ENCODE measurements around the gene TMEM191C.
"Not testable (repeated sequence)": the region's sequence is repeated elsewhere in the genome, so short reads cannot be mapped to it uniquely, and the experiment has no call there.

Gene TMEM191C

GRCh38 chr22:21467337-21468193, at the start of gene TMEM191C:
TMEM191C (plus strand) TSS chr22:21467387; CDS start chr22:21467460, 73 bp downstream.
- DNase-seq: not testable (repeated sequence)

- not testable (repeated sequence) for DNase-seq
Observed at GRCh38 chr22:21417853-21418252, 49.3 kb upstream of the TMEM191C start.

DNA sequence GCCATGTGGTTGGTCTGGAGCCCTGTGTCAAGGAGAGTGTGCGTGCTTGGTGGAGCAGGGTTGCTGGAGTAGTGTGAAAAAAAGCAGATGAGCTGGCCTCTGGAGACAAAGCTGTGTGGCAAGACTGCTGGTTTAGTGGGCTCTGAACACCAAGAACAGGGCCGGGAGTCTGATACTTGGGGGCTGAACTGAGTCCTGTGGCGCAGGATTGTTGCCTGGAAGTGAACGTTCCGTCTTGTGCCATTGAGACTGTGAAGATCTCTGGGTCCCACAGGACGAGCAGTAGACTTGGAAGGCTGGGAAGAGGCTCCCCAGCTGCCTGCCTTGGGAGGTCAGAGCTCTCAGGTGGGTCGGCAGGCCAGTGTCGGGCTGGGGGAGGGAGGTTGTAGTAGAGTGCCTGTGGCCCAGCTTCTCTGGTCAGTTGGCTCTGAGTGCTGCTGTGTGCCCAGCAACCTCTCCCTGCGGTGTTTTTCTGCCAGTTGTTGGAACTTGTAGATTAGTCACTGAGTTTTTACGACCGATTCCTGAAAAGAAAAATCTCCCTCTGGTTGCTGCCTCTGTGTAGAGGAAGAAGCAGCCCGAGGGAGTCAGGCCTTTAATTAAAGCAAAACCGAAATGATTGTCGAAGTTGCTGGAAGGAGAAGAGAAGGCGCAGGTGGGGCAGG, 48.1 kb upstream of the TMEM191C start:
- not testable (repeated sequence) for DNase-seq

DNA sequence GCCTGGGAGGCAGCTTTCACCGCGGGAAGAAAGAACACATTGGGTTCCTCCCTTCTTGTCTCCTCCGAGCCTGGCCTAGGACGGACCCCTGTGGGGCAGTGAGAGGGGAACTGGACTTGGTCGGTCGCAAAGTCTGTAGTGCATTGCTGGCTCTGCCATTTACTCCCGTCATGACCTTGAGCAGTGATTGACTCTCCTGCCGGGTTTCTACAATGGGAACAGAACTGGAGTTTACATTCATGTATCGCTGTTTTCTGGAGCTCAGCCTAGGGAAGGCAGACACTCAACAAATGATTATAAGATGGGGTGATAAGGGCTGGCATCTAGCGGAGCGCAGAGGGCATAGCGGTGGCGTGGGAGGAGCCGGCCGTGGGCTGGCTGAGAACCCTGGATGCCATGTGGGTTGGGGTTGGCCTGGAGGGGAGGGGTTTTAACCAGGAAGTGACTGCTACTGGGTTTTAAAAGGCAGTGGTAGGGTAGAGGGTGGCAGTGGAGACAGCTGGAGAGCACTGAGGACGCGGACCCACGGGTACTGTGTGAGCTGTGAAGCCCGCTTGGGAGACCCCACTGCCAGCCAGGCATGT, 46.9 kb upstream of the TMEM191C start:
- DNase-seq: not testable (repeated sequence)

- not testable (repeated sequence) for DNase-seq
Observed at GRCh38 chr22:21424084-21424709, 43.0 kb upstream of the TMEM191C start.

GRCh38 chr22:21434378-21435233, 32.6 kb upstream of the TMEM191C start:
- DNase-seq: not testable (repeated sequence)

DNA sequence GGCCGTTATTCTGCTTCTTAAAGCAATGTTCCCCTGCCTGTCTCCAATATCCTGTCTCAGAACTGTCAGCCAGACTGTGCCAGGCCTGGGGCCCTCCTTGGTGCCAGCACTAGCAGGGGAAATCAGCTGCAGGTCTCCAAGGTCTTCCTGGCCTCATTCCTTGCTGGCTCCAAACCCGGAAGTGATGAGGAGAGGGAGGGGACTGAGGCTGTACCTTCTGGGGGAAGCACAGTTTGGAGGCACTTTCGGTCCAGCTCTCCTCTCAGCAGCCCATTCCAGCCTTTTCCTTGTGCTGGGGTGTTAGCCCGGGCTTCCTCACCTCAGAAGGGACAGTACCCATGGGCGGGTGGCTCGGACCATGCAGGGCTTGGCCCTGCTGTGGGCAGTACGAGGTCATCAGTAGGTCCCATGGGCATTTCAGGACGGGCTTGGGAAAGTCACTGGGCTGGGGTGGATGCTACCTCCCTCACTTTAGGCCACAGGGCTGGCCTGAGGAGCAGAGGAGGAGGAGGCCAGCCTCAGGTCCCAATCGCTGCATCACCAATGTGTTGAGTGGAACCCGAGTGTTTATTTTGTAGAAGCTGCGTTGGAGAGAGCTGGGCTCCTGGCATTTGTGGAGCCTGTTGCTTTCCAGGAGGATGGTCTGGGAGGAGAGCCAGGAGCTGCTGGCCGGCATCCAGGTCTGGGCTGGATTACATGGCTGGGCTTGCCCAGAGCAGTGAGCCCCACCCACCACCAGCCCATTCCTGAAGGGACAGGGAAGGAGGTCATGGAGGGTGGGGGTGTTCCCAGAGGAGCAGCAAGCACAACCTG, 31.0 kb upstream of the TMEM191C start:
- DNase-seq: not testable (repeated sequence)

GRCh38 chr22:21438013-21438412, 29.2 kb upstream of the TMEM191C start:
- not testable (repeated sequence) for DNase-seq

- not testable (repeated sequence) for DNase-seq
Observed at GRCh38 chr22:21440018-21440636, 27.1 kb upstream of the TMEM191C start.

DNA sequence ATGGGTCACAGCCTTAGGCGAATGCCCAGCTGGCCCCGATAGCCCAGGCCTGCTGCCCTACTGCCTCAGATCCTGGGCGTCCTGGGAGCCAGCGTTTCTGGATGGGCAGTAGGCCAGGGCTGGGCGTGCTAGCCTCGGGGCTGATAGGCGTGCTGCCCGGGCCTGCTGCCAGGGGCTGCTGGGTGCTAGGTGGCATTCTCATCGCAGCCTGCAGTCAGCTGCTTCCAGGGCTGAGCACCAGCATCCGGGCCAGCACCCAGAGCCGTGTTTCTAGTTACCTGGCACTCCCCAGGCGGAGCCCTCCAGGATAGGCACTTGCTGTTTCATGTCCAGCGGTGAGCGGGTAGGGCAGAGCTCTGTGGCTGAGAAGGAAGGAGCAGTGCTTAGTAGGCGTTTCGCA, 26.5 kb upstream of the TMEM191C start:
- not testable (repeated sequence) for DNase-seq

GRCh38 chr22:21441170-21441569, 26.0 kb upstream of the TMEM191C start:
- DNase-seq: not testable (repeated sequence)

- not testable (repeated sequence) for DNase-seq
Observed at GRCh38 chr22:21442123-21442522, 25.1 kb upstream of the TMEM191C start.

DNA sequence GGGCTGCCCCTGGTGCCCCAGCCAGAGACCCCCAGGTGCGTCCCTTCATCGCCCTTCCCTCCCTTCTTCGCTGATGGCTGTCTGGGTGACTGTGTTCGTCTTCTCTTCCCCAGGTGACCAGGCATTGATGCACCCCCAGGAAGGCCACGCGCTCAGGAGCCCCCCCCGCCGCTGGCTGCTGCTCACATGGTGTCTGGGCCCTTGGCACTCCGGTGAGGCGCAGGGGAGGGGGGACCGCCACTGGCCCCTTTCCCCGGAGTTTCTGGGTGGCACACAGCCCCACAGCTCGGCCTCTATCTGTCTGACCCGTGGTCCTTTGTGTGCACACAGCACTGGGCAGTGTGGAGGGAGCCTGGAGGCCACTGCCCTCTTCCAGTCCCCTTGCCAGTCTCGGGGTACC, 24.5 kb upstream of the TMEM191C start:
- not testable (repeated sequence) for DNase-seq

DNA sequence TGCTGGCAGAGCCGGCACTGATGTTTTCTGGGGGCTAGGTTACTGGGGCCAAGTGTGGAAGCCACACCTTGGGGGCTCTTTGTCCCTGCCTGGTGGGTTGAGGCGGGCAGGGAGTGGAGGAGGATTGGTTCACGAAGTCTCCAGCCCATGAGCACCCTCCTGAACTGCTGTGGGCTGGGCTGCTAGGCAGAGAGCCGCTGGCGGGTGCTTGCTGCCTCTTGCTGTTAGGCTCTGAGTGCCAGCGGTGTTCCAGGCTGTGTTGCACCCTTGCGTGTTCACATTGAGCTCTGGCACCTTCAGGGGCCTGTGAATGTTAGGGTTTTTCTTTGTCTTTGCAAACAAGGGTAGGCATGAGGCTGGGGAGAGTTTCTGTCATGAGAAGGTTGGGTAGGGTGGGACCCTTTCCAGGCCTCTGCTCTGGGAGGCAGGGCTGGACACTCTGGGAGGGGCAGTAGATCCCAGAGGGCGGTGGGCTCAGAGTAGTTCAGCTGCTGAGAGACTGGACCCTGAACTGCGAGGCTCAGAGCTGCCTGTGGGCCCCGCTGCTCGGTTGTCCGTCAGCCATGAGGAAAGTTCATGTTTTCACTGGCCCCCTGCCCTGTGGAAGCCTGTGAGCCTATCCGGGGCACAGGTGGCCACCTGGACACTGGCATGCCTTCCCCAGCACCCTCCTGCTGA, 24.0 kb upstream of the TMEM191C start:
- DNase-seq: no peak

DNA sequence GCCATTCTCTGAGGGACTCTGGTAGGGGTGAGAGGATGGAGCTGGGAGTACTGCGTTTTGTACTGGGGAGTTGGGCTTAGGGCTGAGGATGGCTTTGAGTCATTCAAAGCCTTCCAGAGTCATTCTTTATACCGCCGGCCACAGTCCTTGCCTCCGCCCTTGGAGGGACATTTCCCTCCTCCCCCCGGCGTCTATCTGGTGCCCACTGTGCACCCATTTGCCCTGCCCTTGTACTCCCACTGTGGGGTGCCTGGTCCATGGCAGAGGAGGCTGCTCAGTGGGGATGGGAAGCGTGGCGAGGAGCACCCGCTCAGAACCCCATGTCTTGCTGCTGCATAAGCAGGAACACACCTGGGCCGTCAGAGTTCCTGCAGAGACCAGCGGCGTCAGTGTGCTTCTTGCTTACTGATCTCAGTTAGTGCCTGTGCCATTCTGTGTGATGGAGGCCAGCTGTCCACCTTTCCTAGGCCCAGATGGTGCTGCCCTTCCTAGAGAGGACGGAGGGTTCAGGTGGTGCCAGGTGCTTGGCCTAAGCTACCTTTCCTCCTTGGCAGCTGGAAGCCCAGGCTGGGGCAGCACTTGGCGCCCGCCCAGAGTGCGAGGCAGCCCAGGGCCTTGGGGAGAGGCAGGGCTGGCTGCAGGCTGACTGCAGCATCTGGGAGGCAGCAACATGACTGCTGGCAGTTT, 23.3 kb upstream of the TMEM191C start:
- DNase-seq: no peak

- no peak for DNase-seq
Observed at GRCh38 chr22:21444701-21445436, 22.3 kb upstream of the TMEM191C start.

GRCh38 chr22:21445437-21446127, 21.6 kb upstream of the TMEM191C start:
- DNase-seq: no peak

Data from T1000 (cell line).